Lung (tissue), 12 donors: ENCODE measurements around the gene LRP5. TPM values are rescaled to one million over a fixed set of nuclear protein-coding genes. Genes with fewer than 3 reads are reported as not detected.

Source experiments
- ATAC-seq: fragments of 200-7000 bp; cut with Tn5 transposase; one replicate; pipeline ENCODE4 v1.9.1; 2020; ENCODE audit warnings: moderate number of reproducible peaks; ENCODE audit not compliant: insufficient read depth, low FRiP score
- DNase-seq, 3 donors: peaks; one replicate each; pipeline ENCODE4 v3.0.0-alpha.2; 2013 to 2017
- H3K27ac ChIP-seq, 2 donors: one replicate each; pipeline ENCODE4 v1.5.1; 2013; ENCODE audit warnings: mild to moderate bottlenecking in 2 of 2, moderate library complexity in 2 of 2, control low read depth in 1 of 2, inconsistent platforms in 1 of 2, low read depth in 1 of 2, low read length in 1 of 2
- H3K27me3 ChIP-seq, 3 donors: one replicate each; pipeline ENCODE4 v1.5.1; 2013; ENCODE audit warnings: low read length in 2 of 3; ENCODE audit not compliant: control insufficient read depth in 3 of 3, insufficient read depth in 3 of 3
- H3K36me3 ChIP-seq, 4 donors: one replicate each; pipeline ENCODE4 v1.5.1; 2013; ENCODE audit warnings: low read length in 4 of 4, mild to moderate bottlenecking in 1 of 4, moderate library complexity in 1 of 4; ENCODE audit not compliant: control insufficient read depth in 4 of 4, insufficient read depth in 4 of 4
- H3K4me1 ChIP-seq, 5 donors: one replicate each; pipeline ENCODE4 v1.5.1; 2013; ENCODE audit warnings: low read length in 5 of 5, mild to moderate bottlenecking in 2 of 5, moderate library complexity in 1 of 5; ENCODE audit not compliant: control insufficient read depth in 5 of 5, insufficient read depth in 5 of 5
- H3K4me3 ChIP-seq: one replicate; pipeline ENCODE4 v1.5.1; 2013; ENCODE audit warnings: mild to moderate bottlenecking, control low read depth, moderate library complexity
- H3K9ac ChIP-seq, 2 donors: one replicate each; pipeline ENCODE4 v1.5.1; 2013; ENCODE audit warnings: low read length in 2 of 2, control low read depth in 1 of 2; ENCODE audit not compliant: insufficient read depth in 1 of 2
- H3K9me3 ChIP-seq, 4 donors: one replicate each; pipeline ENCODE4 v1.5.1; 2013; ENCODE audit warnings: low read length in 3 of 4, mild to moderate bottlenecking in 1 of 4, moderate library complexity in 1 of 4; ENCODE audit not compliant: control insufficient read depth in 4 of 4, insufficient read depth in 3 of 4
- CTCF ChIP-seq: IDR thresholded peaks from 2 replicates; pipeline ENCODE4 v1.5.1; 2012; ENCODE audit warnings: mild to moderate bottlenecking; ENCODE audit errors: control extremely low read depth, extremely low read depth
- whole genome bisulfite sequencing, 2 donors: extraction: QIAGEN DNeasy Blood & Tissue Kit; methylation state at CpG; one replicate each; pipeline ENCODE4 v1.1.7; 2013; 5-methylcytosine and 5-hydroxymethylcytosine counted together
- polyA plus RNA-seq, 2 donors: library from polyadenylated mRNA; stranded (reverse); fragments of 200-250 nt; gene quantifications; one replicate each; pipeline ENCODE4 v1.2.1, GENCODE V29; 2013
- total RNA-seq, 2 donors: library from RNA; depleted of rRNA in 1 of 2; stranded (reverse); fragments of >200 nt in 1 of 2; gene quantifications; one replicate each; pipeline ENCODE4 v1.2.1, GENCODE V29; 2014 to 2021
- donor health status: control.
- donor health status: control.
- donor health status: Bipolar disorder and iron deficiency.
- donor health status: healthy.
- donor health status: DM: yes; HTN: yes; CAD: no.

The LRP5 gene
- total and polyA plus RNA-seq, 4 donors: 33.7 to 76.4 (median 63.2) TPM

DNA sequence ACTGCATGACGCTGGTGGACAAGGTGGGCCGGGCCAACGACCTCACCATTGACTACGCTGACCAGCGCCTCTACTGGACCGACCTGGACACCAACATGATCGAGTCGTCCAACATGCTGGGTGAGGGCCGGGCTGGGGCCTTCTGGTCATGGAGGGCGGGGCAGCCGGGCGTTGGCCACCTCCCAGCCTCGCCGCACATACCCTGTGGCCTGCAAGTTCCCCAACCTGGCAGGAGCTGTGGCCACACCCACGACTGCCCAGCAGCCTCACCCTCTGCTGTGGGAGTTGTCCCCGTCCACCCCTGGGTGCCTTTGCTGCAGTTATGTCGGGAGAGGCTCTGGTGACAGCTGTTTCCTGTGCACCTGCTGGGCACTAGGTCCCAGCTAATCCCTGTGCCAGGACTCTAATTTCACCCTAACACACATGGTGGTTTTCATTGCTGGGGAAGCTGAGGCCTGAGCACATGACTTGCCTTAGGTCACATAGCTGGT lies 99.2 kb downstream of the LRP5 start:
- peaks cover 0 to 18% (median 0%) of the 10 kb centered on the region in 5 donors for H3K4me1 ChIP-seq
- ATAC-seq (no peak), DNase-seq (no peak)
- peaks cover 10 to 48% (median 39%) of the 10 kb centered on the region in 4 donors for H3K36me3 ChIP-seq
- H3K27ac ChIP-seq: peak overlapping the region in 1 of 2 donors; percentile 58
- H3K9ac ChIP-seq: no peak overlapping the region
- TF ChIP-seq CTCF: no peak
- no peaks in the 10 kb centered on the region for H3K9me3 ChIP-seq
- no peaks in the 10 kb centered on the region for H3K27me3 ChIP-seq
- no peak overlapping the region for H3K4me3 ChIP-seq
- 84 to 90% methylated on average over 17 of the region's 17 CpGs for WGBS, 2 donors

DNA sequence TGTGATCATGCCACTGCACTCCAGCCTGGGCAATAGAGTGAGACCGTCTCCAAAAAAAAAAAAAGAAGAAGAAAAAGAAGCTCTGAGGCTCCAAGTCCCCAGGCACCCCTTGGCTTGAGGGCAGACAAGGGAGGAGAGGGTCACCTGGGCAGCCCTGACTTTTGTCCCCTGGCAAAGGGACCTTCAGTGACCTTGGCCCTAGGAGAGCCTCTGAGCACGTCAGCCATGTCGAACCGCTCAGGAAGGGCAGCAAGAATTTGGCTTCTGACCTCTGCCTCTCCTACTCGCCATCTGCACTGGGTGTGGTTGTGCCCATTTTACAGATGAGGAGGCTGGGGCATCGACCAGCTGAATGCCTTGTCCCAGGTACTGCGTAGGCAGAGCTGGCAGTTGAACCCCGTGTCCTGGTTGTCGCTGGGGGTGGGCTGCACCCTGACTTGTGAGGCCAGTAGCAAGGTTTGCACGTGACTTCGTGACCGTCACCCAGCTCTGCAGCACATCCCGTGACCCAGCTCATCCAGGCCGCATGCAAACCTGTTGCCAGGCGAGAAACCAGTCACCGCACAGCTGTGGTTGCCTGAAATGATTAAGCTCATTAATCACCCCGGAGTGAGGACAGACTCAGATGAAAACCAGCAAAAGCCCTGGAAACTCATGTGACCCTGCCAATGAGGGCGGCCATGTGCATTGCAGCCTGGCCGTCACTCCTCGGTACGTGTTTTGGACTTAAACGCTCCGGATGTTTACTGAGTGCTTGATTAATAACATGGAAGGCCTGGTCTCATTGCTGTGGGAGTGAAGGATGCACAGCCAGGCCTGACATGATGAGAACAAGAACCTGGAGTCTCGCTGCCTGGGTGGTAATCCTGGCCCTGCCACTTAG lies 100.4 kb downstream of the LRP5 start:
- DNase-seq: peak in 2 of 3 donors; percentile 34 to 40
- H3K9me3 ChIP-seq: no peaks in the 10 kb centered on the region
- 78 to 87% methylated on average over 24 of the region's 24 CpGs for whole genome bisulfite sequencing, 2 donors
- no peak for ATAC-seq
- H3K4me3 ChIP-seq: no peak overlapping the region
- H3K27me3 ChIP-seq: no peaks in the 10 kb centered on the region
- peaks cover 0 to 18% (median 0%) of the 10 kb centered on the region in 5 donors for H3K4me1 ChIP-seq
- H3K9ac ChIP-seq: no peak overlapping the region
- peak overlapping the region; percentile 67 to 76 for H3K27ac ChIP-seq
- H3K36me3 ChIP-seq: peaks cover 13 to 53% (median 39%) of the 10 kb centered on the region in 4 donors
- no peak for TF ChIP-seq CTCF

- Histone ChIP-seq H3K27me3 (no peaks in the 10 kb centered on the region), H3K4me3 (no peak overlapping the region), H3K4me1 (peaks cover 0 to 18% (median 0%) of the 10 kb centered on the region in 5 donors), H3K27ac (peak overlapping the region in 1 of 2 donors; percentile 76), H3K9me3 (no peaks in the 10 kb centered on the region), H3K36me3 (peaks cover 13 to 53% (median 37%) of the 10 kb centered on the region in 4 donors), H3K9ac (no peak overlapping the region)
- 91 to 96% methylated on average over 27 of the region's 27 CpGs for WGBS, 2 donors
- no peak for DNase-seq
- ATAC-seq: no peak
- TF ChIP-seq CTCF: no peak
Measured at GRCh38 chr11:68413591-68413999, 101.2 kb downstream of the LRP5 start.
